Measurements from ENCODE around the gene DEFB110.

Gene DEFB110

DNA sequence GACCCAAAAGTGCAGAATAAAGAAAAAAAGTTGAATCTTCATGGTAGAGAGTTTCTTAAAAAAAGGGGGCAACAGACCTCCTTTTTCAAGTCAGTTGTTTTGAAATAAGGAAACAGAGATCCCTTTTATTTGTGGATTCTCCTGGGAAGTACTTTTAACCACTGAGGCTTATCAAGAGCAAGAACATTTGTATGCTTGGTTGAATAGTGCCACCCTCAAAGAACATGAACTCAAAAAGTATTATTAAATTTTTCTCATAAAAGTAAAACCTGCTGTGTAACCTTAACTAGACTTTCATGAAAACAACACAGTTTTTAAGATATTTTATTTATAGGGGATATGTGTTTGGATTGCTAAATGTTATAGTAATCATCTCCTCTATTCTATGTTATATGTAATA is at the start of gene DEFB110:
Gene DEFB110 (minus strand): TSS at position 101 of the 400 bp plus-strand sequence. CDS start 59 bp downstream, at position 42.
- no peak for DNase-seq (ENCODE audit: insufficient read length, low spot score)
- FAIRE-seq: no peak

DNA sequence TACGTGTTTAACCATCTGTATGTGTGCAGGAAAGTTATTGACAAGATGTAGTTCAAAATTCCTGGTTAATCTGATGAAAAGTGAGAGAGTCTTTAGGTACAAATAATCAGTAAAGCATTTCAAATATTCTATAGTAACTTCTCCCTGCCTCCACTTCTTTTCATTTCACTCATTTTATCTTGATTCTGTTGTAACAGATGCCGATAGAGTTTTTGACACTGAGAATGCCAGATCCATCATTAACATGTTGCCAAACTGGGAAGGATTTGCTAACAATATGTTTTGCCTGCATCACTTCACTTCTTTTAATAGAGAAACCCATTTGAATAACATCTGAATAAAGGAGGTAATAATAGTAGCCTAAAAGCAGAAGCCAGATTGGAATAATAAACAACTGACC is 48.3 kb upstream of the DEFB110 start:
- DNase-seq (ENCODE audit: insufficient read length, low spot score) (no peak), FAIRE-seq (no peak)

DNA sequence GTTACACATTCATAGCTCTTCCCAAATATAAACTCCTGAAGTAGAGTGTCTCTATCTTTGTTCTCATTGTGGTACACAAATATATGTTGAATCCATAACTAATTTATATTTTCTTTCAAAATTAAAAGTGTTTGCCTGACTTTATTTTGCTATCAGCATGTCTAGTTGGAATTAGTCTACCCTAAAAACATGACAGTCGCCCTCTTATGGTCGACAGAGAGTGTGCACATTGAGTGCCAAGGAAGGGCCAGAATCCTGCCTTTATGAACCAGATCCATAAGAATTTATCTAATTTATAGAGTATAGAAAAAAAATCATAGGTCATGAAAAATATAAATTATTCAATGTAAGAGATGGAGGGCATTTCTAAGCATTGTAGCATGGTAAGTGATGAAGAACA is 40.3 kb upstream of the DEFB110 start:
- DNase-seq (ENCODE audit: insufficient read length, low spot score) (no peak), FAIRE-seq (no peak)

DNA sequence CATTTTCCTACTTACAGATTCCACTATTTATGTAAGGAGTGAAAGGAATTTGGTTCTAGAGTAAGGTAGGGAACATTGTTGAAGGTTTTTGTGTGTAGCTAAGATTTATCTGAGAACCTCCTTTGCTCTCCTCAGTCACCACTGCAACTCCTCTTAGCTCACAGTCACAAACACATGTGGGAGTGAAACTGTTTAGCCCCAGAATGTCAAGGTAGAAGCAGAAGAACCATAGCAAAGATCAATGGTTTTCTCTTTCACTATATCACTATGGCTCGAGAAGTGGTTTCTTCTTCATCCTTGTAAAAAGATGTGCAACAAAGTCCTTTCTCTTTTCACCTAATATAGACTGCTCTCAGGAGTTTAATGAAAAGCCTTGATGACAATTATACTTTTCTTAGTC is 34.4 kb upstream of the DEFB110 start:
- no peak for DNase-seq (ENCODE audit: insufficient read length, low spot score)
- FAIRE-seq: no peak

DNA sequence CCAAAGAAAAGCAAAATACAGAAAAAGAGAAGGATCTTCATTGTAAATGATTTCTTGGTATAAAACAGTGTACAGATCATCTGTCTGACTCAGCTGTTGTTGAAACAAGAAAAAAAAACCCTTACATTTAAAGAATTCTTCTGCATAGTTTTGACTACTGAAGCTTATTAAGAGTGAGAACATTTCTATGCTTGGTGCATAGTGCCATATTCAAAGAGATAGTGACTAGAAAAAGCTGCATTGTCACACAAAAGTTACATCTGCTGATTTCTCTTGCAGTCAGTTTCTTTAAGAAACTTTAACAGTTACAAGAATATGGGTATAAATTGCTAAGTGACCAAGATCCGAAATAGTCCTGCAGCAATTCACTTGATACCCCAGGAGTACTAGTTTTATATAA is 28.0 kb upstream of the DEFB110 start, which contains the start of gene DEFB112:
Gene DEFB112 (minus strand): TSS at position 101 of the 400 bp plus-strand sequence. CDS start 60 bp downstream, at position 41.
- FAIRE-seq (no peak), DNase-seq (ENCODE audit: insufficient read length, low spot score) (no peak)

DNA sequence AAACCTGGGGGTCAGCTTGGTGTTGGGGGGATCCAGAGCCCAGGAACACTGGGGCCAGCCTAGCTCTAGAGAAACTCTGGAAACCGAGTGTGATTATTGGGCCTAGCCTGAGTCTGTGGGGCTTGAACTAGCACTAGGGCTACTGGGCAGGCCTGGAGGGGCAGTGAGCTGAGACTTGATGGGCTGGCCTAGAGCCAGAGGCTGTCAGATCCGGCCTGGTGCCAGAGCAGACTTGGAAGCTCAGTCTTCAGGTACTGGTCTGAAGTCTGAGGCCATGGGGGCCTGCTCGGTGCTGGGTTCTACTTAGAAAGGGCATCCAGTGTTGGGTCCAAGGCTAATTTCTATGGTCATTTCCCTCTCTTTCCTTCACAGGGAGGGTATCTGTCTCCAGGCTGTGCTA is 25.2 kb upstream of the DEFB110 start:
- no peak for DNase-seq (ENCODE audit: insufficient read length, low spot score)
- FAIRE-seq: no peak

DNA sequence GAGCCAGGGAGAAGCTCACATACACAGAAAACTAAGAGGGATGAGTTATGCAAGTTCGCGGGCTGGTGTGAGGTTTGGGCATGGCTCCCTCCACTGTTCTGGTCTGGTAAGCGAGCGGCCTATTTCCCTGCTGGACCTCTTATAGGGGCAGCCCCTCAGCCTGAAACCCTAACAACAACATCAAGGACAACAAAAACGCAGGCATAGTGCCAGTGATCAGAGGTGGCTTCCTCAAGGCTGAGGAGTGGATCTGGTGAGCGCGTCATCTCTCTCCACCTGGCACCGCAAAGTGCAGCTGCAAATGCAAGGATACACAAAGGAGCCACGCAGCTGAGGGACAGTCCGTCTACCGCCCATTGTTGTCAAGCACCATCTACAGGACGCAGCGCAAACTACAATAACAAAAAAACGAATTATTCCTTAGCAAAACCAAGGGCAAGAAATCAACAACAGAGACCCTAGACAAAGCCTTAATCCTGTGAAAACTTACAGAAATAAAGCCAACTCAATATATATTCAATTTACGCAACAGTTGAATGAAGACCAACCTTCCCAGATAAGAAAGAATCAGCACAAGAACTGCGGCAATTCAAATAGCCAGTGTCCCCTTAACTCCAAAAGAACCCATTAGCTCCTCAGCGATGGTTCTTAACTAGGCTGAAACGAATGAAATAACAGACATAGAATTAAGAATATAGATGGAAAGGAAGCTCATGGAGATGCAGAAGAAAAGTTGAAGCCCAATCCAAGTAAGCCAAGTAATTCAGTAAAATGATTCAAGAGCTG is 9.2 kb upstream of the DEFB110 start:
- FAIRE-seq (no peak), DNase-seq (ENCODE audit: insufficient read length, low spot score) (no peak)

DNA sequence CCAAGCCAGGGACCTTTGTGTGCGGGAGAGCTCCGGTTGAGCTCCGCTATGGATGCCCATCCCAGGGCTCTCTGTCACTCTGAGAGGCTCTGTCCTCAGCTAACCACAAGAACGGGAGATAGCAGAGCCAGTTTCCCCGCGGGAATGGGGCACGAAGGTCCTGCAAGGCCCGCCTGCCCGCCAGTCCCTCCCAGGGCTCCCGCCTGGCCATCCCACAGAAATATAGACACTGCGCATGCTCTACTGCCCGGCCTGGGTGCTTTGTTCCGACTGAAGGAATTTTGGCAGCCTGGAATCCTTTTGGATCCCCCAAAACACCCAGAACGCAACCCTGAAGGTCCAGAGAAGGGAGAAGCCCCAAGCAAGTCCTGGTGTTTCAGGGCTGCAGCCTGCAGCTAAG is 8.6 kb upstream of the DEFB110 start:
- FAIRE-seq: no peak
- DNase-seq (ENCODE audit: insufficient read length, low spot score): no peak

DNA sequence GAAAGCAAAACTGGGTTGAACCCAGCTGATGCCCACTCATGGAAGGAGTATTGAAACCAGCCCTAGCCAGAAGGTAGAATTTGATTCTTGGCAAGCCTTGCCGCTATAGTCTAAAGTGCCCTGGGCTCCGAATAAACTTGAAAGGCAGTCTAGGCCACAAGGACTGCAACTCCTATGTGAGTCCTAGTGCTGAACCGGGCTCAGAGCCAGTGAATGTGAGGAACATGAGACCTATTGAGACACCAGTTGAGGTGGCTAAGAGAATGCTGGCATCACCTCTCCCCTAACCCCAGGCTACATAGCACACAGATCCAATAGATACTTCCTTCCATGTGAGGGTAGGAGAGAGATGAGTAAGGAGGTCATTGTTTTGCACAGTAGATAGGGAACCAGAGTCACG is 3.5 kb upstream of the DEFB110 start:
- FAIRE-seq (no peak), DNase-seq (ENCODE audit: insufficient read length, low spot score) (no peak)

DNA sequence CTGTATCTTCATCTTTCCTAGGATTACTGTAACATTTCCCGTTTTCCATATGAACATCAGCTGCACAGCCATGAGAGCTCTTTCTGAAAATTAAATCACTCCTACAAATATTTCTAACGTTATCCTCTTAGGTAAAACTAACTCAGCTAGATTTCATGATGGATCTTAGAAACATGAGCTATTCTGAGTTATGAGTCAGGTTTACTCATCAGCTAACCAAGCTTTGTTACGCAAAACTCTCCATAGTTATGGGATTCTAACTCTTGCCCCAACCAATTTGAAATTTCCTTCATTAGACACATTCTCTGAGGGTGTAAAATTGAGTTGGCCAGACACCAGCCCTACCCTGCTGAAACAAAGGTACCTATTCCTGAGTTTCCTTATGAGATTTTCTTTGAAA is 14.0 kb downstream of the DEFB110 start:
- FAIRE-seq: no peak
- no peak for DNase-seq (ENCODE audit: insufficient read length, low spot score)

DNA sequence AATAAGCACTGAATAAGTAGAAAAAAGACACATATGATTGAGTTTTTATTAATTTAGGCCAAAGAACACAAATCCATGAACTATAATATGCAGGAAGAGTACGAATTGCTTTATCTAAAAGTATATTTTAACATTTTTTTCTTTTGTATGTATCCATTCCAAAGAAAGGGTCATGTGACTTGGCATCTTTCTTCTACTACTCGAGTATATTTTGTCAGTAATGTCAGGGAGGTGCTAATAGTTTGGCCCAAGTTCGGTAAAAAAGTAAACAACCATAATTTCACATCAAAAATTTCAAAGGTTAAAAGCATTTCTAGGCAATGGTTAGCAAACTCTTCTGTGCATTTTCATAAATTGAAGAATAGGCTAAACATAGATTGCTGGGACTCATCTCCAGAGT is 18.7 kb downstream of the DEFB110 start:
- DNase-seq (ENCODE audit: insufficient read length, low spot score) (no peak), FAIRE-seq (no peak)

DNA sequence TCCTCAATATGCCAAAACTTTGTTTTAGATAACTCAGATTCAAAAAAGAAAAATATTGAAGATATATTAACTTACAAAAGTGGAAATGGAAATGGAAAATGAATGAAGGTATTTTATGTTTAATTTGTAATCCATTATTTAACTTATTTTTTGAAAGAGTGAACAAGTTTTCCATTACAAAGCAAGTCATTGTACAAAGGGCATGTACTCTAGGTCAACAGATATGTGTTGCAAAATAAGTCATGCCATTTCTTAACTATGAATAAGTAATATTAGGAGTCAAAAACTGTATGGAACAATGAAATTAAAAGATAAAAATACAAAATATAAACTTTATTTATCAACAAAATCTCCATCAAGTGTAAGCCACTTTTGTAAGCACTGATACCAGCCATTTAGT is 26.5 kb downstream of the DEFB110 start:
- no peak for FAIRE-seq
- DNase-seq (ENCODE audit: insufficient read length, low spot score): no peak

DNA sequence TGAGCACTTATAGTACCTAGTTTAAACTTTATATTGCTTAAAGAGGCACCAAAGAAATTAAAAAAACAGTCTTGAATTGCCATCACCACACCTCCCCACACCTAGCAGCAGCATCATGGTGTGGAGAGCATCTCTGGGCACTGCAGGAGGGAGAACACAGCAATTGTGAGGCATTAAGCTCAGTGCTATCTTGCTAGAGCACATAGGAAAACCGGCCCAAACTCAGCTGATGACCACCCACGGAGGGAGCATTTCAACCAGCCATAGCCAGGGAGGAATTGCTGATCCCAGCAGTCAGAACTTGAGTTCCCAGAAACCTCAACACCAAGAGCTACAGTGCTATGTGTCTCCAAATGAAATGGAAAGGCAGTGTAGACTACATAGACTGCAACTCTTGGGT is 32.9 kb downstream of the DEFB110 start:
- DNase-seq (ENCODE audit: insufficient read length, low spot score) (no peak), FAIRE-seq (no peak)

DNA sequence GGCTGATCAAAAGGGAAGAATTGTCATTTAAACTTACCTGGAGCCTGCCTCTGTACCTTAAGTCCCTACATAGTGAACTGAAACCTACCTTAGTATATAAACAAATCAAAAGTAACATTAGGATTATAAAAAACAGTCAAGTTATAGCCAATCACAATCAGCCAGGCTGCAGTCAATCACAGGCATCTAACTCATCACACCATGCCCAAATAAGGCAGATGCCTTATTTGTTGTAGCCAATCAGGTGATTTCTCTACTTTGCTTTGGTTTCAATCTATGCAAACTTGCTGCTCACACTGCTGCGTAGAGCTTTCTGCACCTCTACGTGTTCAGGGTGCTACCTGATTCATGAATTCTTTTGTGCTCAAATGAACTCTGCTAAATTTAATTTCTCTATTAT is 34.0 kb downstream of the DEFB110 start:
- DNase-seq (ENCODE audit: insufficient read length, low spot score) (no peak), FAIRE-seq (no peak)

DNA sequence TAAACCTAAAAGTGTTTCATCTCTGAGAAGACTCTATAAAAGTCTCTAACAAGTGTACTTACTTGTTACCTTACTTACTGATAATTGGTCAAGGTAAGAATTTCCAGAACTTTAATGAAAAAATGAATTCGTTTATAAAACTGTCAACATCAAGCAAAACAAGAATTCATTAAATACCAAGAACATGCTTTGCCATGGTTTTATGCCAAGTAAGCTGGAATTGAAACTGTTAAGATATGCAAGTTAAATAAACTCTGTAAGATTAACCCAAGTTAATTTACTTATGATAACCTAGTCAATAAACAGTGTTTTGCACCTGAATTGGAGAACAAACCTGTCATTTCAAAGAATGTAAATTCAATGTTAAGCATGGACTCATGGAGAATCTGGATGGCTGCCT is 35.2 kb downstream of the DEFB110 start:
- no peak for FAIRE-seq
- no peak for DNase-seq (ENCODE audit: insufficient read length, low spot score)

DNA sequence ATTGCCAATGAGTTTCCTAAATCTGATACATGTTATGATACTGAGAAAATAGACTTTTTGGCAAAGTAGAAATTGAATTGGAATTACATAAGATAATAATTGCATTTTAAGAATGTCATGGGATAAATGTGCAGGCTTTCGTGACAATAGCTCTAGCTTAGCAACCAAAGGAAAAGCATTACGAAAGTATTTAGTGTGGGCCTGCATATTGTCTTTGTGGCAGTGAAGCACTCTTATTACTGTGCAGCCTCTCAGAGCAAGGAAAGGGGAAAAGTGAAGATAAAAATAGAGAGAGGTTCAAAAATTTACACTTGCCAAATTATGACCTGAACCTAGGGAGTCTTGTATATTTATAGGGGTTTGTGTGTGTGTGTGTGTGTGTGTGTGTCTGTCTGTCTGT is 39.7 kb downstream of the DEFB110 start:
- DNase-seq (ENCODE audit: insufficient read length, low spot score) (no peak), FAIRE-seq (no peak)

DNA sequence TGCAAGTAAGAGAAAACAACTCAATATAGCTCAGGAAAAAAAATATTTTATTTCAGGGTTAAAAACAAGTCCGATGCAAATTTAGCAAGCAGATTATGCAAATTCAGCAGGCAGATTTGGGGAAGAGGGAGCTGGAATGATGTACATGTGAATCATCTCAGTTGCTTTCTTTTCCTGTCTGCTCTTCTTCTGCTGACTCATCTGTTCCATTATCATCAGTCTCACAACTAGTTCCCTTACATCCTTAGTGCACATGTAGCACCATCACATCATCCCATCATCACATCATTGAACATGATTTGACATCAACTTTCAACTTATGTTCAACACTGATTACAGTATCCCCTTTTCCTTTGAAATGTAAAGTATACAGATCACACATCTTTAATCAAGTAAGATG is 40.9 kb downstream of the DEFB110 start:
- FAIRE-seq (peak; percentile 8), DNase-seq (ENCODE audit: insufficient read length, low spot score) (no peak)

DNA sequence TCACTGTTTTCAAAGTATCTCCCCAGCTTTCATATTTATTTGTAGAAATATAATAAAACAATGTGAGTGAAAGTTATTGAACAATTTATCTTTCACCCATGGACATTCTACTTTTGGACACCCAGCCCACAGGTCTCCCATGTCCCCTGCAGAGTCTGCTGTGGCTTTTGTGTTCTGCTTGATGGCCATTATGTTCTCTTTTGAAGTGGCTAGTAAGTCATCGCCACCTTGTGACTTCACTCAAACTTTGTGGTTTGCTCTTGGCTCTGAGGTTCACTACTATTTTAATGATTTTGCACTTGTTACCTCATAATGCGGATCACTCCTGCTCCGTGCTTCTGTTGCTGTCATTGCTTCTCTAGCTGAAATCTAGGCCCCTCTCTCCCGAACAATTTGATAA is 42.2 kb downstream of the DEFB110 start:
- DNase-seq (ENCODE audit: insufficient read length, low spot score) (no peak), FAIRE-seq (peak; percentile 75)

DNA sequence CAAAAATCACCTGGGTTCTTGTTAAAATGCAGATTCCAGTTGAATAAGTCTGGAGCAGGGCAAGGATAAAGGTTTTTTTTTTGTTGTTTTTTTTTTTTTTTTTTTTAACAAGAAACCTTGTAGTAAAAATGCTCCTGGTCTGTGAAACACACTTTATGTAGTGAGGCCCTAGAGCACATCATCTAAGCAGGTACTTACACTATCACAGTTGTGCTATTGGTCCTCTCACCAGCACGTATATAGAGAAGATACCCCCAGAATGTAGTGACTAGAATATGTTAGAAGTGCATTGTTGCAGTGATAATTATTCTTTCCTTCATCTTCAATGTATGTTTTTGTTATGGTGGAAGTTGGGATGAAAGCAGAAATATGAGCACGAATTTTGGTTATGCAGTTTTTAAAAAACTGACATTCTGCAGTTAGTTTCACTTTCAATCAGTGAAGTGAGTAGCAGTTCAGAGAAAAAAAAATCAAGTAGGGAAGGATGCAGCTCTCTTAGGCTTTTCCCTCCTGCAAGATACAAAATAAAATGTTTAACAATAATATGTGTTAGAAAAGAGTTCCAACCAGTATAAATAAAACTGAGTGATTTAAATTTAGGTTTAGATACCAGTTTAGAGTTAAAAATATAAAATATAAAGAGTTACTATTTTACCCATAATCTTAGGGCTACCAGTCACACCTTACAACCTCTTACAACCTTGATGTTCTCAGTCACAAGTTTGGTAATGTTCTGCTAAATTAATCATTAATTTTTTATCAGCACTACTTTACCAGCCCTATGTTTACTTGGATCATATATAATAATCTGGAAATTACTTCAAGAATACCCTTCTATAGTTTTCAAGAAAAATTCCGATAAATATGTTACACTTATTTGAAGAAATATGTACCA is 43.2 kb downstream of the DEFB110 start:
- FAIRE-seq (peak; percentile 44), DNase-seq (ENCODE audit: insufficient read length, low spot score) (no peak)

DNA sequence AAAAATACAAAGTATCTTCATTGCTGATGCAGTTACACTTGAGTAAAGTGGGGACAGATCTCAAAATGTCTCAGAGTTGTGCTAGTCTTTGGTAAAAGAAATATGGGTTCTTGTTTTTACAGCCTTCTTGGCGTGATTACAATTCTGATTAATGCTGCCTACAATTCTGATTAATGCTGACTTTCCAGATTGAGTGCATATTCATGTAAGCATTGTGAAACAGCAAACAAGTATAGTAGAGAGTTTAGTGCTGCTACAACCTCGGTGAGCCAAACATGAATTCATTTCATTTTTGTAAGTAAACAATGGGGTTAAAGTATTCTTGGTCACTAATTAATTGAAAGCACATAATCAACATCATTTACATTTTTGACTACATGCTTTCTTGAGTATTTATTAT is 52.2 kb downstream of the DEFB110 start, which contains the start of gene DEFB113:
Gene DEFB113 (minus strand): TSS at position 21 of the 400 bp plus-strand sequence. CDS start 0 bp downstream, at position 21.
- DNase-seq (ENCODE audit: insufficient read length, low spot score): no peak
- no peak for FAIRE-seq

Measured in GM19239 (cell line).